ENCODE results near the gene PAX5.

Gene PAX5

DNA sequence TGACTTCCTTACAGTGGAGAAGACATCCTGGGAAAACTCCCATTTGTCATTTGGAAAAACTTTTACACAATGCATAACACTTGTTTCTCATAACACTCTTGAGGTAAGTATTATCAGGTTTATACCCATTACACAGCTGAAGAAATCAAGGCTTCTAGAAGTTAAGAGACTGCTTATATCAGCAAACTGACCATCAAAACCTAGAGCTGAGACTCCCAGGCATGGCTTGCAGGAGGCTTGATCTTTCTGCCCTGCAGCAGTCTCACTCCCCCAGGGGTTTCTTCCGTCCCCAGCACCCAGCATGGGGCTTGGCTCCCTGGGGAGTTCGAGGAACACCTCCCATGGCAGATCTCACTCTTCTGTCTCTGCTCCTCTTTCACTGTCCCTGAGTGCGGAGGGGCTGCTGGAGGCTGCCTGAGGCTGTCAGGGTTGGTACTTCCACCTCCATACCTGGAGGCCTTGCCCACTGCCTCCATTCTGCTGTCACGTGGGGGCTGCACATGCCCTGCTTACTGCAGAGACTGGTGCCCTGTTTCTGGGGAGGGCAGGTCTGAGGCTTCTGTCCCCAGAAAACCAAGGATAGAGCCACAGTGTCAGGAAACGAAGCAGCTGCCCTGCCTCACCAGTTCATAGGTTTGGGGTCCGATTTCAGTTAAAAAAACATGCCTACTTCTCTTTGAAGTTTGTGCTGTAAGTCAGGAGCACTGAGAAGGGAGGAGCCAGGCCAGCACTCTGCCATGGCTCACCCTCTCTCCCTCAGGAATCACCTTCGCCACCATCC lies 202.5 kb downstream of the PAX5 start:
- no peaks in the 10 kb centered on the region for H3K36me3 ChIP-seq (ENCODE audit: insufficient read depth, low read length)
- H4K20me1 ChIP-seq (ENCODE audit: insufficient read depth, low read length), result no peaks in the 10 kb centered on the region
- ATAC-seq (ENCODE audit: insufficient read depth, low read depth) (no peak), DNase-seq (no peak)
- no peak overlapping the region for H3K27ac ChIP-seq (ENCODE audit: low read length)
- H3K4me3 ChIP-seq (ENCODE audit: low read depth in 1 of 2, low read length in 2 of 2), result no peak overlapping the region
- no peak overlapping the region for H3K9ac ChIP-seq (ENCODE audit: low read depth, low read length)
- no peaks in the 10 kb centered on the region for H3K4me1 ChIP-seq (ENCODE audit: insufficient read depth, low read length)
- H3K79me2 ChIP-seq (ENCODE audit: insufficient read depth, low read length), result no peaks in the 10 kb centered on the region
- H2AFZ ChIP-seq (ENCODE audit: low read depth, low read length), result no peak overlapping the region
- H3K9me3 ChIP-seq (ENCODE audit: insufficient read depth, low read length, severe bottlenecking), result no peaks in the 10 kb centered on the region
- H3K4me2 ChIP-seq (ENCODE audit: insufficient read depth, low read length), result no peak overlapping the region
- H3K27me3 ChIP-seq (ENCODE audit: insufficient read depth, low read length, poor library complexity), result peaks cover 3% of the 10 kb centered on the region
- no peak for TF ChIP-seq EZH2 (IDR thresholded peaks at IDR 0.05; ENCODE audit: borderline replicate concordance, low read depth, low read length, severe bottlenecking)
- TF ChIP-seq, protein P1, sequence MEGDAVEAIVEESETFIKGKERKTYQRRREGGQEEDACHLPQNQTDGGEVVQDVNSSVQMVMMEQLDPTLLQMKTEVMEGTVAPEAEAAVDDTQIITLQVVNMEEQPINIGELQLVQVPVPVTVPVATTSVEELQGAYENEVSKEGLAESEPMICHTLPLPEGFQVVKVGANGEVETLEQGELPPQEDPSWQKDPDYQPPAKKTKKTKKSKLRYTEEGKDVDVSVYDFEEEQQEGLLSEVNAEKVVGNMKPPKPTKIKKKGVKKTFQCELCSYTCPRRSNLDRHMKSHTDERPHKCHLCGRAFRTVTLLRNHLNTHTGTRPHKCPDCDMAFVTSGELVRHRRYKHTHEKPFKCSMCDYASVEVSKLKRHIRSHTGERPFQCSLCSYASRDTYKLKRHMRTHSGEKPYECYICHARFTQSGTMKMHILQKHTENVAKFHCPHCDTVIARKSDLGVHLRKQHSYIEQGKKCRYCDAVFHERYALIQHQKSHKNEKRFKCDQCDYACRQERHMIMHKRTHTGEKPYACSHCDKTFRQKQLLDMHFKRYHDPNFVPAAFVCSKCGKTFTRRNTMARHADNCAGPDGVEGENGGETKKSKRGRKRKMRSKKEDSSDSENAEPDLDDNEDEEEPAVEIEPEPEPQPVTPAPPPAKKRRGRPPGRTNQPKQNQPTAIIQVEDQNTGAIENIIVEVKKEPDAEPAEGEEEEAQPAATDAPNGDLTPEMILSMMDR (IDR thresholded peaks at IDR 0.05; ENCODE audit: borderline replicate concordance, extremely low read depth, low read length, poor library complexity, severe bottlenecking), result no peak

DNA sequence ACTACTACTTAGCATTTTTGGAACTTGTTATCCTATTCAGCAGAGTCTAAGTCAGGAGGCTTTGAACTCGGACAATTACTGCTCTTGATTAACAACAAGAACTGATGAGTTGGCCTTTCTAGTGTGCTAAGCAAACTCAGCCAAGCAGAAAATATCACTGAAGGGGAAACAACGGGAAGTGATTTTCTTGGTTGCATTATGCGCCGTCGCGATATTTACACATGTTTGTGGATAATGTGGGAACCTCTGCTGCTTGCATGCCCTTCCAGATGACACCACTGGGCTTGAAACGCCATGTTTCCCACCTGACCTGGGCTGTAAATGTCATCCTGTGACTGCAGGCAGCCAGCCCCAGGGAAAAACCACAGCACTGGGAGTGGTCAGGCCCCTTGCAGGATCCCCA lies 205.5 kb downstream of the PAX5 start:
- H3K4me1 ChIP-seq (ENCODE audit: insufficient read depth, low read length), result no peaks in the 10 kb centered on the region
- H2AFZ ChIP-seq (ENCODE audit: low read depth, low read length), result no peak overlapping the region
- H3K4me2 ChIP-seq (ENCODE audit: insufficient read depth, low read length), result no peak overlapping the region
- no peak for ATAC-seq (ENCODE audit: insufficient read depth, low read depth)
- no peaks in the 10 kb centered on the region for H3K9me3 ChIP-seq (ENCODE audit: insufficient read depth, low read length, severe bottlenecking)
- no peak for DNase-seq
- no peak overlapping the region for H3K4me3 ChIP-seq (ENCODE audit: low read depth in 1 of 2, low read length in 2 of 2)
- no peaks in the 10 kb centered on the region for H3K79me2 ChIP-seq (ENCODE audit: insufficient read depth, low read length)
- no peak overlapping the region for H3K27ac ChIP-seq (ENCODE audit: low read length)
- H3K36me3 ChIP-seq (ENCODE audit: insufficient read depth, low read length), result no peaks in the 10 kb centered on the region
- H3K27me3 ChIP-seq (ENCODE audit: insufficient read depth, low read length, poor library complexity), result peaks cover 3% of the 10 kb centered on the region
- H4K20me1 ChIP-seq (ENCODE audit: insufficient read depth, low read length), result no peaks in the 10 kb centered on the region
- H3K9ac ChIP-seq (ENCODE audit: low read depth, low read length), result no peak overlapping the region
- no peak for TF ChIP-seq EZH2 (IDR thresholded peaks at IDR 0.05; ENCODE audit: borderline replicate concordance, low read depth, low read length, severe bottlenecking)
- TF ChIP-seq, protein P1 (IDR thresholded peaks at IDR 0.05; ENCODE audit: borderline replicate concordance, extremely low read depth, low read length, poor library complexity, severe bottlenecking), result no peak

DNA sequence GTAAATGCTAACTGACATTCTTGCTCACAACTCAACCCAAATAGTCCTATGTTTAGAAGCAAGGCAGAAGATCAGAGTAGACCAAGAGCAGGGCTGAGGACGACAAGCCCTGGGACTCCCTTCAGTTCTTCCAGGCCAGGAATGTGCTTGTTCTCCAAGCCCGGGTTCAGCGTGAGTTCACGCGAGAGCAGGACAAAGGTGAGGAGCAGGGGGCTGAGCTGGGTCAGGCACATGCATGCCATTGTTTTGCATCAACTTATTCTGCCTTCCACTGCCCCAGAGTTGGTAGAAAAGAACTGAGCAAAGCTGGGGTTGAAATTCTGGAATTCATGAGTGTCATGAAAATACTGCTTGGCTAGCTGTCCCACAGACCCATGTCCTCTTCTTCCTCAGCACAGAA lies 206.5 kb downstream of the PAX5 start:
- H3K27ac ChIP-seq (ENCODE audit: low read length), result no peak overlapping the region
- H3K27me3 ChIP-seq (ENCODE audit: insufficient read depth, low read length, poor library complexity), result peaks cover 3% of the 10 kb centered on the region
- H2AFZ ChIP-seq (ENCODE audit: low read depth, low read length), result no peak overlapping the region
- no peaks in the 10 kb centered on the region for H3K4me1 ChIP-seq (ENCODE audit: insufficient read depth, low read length)
- no peak overlapping the region for H3K4me2 ChIP-seq (ENCODE audit: insufficient read depth, low read length)
- ATAC-seq (ENCODE audit: insufficient read depth, low read depth) (no peak), DNase-seq (no peak)
- no peak for TF ChIP-seq EZH2 (IDR thresholded peaks at IDR 0.05; ENCODE audit: borderline replicate concordance, low read depth, low read length, severe bottlenecking)
- no peaks in the 10 kb centered on the region for H3K36me3 ChIP-seq (ENCODE audit: insufficient read depth, low read length)
- H4K20me1 ChIP-seq (ENCODE audit: insufficient read depth, low read length), result no peaks in the 10 kb centered on the region
- no peak overlapping the region for H3K9ac ChIP-seq (ENCODE audit: low read depth, low read length)
- H3K79me2 ChIP-seq (ENCODE audit: insufficient read depth, low read length), result no peaks in the 10 kb centered on the region
- H3K9me3 ChIP-seq (ENCODE audit: insufficient read depth, low read length, severe bottlenecking), result no peaks in the 10 kb centered on the region
- H3K4me3 ChIP-seq (ENCODE audit: low read depth in 1 of 2, low read length in 2 of 2), result no peak overlapping the region

DNA sequence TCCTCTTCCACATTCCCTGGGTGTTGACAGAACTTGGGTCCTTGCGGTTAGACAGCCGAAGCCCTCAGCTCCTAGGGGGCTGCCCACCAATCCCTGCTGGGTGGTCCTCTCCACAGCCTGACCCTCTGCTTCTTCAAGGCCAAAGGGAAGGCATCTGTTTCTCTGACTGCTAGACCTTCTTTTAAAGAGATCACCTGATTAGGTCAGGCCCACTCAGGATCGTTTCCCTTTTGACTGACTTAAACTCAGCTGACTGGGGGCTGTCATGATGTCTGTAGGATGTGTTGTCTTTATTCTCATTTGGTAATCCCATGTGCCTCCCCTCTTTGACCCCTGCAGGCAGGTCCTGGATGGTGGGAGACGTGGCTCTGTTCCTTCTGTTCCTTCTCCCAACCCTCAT lies 207.5 kb downstream of the PAX5 start:
- Histone ChIP-seq H2AFZ (ENCODE audit: low read depth, low read length) (no peak overlapping the region), H3K36me3 (ENCODE audit: insufficient read depth, low read length) (no peaks in the 10 kb centered on the region), H3K79me2 (ENCODE audit: insufficient read depth, low read length) (no peaks in the 10 kb centered on the region), H3K4me2 (ENCODE audit: insufficient read depth, low read length) (no peak overlapping the region), H4K20me1 (ENCODE audit: insufficient read depth, low read length) (no peaks in the 10 kb centered on the region), H3K9ac (ENCODE audit: low read depth, low read length) (no peak overlapping the region), H3K4me1 (ENCODE audit: insufficient read depth, low read length) (no peaks in the 10 kb centered on the region), H3K27ac (ENCODE audit: low read length) (no peak overlapping the region), H3K9me3 (ENCODE audit: insufficient read depth, low read length, severe bottlenecking) (no peaks in the 10 kb centered on the region), H3K4me3 (ENCODE audit: low read depth in 1 of 2, low read length in 2 of 2) (no peak overlapping the region), H3K27me3 (ENCODE audit: insufficient read depth, low read length, poor library complexity) (peaks cover 6% of the 10 kb centered on the region)
- no peak for TF ChIP-seq EZH2 (IDR thresholded peaks at IDR 0.05; ENCODE audit: borderline replicate concordance, low read depth, low read length, severe bottlenecking)
- TF ChIP-seq, protein P1 (IDR thresholded peaks at IDR 0.05; ENCODE audit: borderline replicate concordance, extremely low read depth, low read length, poor library complexity, severe bottlenecking), result no peak
- ATAC-seq (ENCODE audit: insufficient read depth, low read depth) (no peak), DNase-seq (no peak)
